Measurements from ENCODE around the gene S100A7A.
"Not testable (repeated sequence)": the region's sequence is repeated elsewhere in the genome, so short reads cannot be mapped to it uniquely, and the experiment has no call there.

S100A7A gene

DNA sequence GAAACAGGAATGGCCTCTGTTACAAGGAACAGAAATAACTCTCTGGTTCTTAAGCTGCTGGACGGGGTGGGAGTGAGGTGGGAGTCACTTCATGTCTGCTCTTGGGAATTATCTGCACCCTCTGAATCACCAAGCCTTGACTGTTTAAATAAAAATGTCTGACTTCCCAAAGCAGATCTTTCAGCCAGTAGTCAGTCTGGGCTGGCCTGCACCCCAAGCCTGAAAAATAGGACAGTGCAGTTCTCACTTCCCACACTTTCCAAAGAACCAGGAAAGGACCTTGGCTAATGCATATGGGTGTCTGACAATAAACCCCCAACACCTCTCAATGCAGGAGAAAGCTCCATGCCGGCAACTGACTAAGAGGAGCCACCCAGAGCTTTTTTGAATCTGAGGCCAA is 43.3 kb downstream of the S100A7A start:
- no peak for DNase-seq (ENCODE audit: low spot score)

GRCh38 chr1:153460551-153460950 is 44.2 kb downstream of the S100A7A start, which contains the start of gene S100A7:
Gene S100A7, minus strand, starts transcription at chr1:153460651. Its CDS starts 1,638 bp downstream, at chr1:153459013.
- no peak for DNase-seq (ENCODE audit: low spot score)

DNA sequence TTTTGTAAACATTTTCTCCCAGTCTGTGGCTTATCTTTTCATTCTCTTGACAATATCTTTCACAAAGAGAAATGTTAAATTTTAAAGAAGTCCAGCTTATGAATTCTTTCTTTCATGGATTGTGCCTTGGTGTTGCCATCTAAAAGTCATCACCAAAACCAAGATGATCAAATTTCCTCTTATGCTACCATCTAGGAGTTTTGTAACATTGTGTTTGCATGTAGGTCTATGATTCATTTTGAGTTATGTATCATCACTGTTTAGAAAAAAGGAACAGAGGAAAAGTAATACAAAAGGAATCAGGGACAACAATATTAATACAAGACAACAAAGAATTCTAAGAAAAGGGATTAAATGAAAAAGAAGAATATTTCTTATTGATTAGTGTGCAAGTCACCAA is 46.4 kb downstream of the S100A7A start:
- DNase-seq (ENCODE audit: low spot score), result not testable (repeated sequence)

- peak; percentile 31 for DNase-seq (ENCODE audit: low spot score)
Observed at GRCh38 chr1:153465811-153466636, 49.7 kb downstream of the S100A7A start.

DNA sequence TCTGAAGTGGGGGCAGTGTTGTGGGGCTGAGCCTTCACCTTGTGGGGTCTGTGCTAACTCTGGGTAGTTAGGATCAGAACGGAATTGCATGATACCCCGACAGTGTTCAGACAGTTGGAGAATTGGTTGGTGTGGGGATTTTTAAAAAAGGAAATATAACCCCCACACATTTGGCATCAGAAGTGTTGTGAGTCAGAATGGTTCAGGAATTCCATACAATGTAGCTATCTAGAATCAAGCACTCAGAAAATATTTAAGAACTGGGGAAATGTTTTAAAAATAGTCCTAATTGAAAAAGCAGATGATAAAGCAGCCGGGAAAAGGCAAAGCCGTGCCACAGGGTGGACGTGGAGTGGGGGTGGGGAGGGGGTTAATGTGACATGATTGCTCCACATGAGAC is 50.6 kb downstream of the S100A7A start:
- DNase-seq (ENCODE audit: low spot score), result no peak

GRCh38 chr1:153470707-153471106 is 54.4 kb downstream of the S100A7A start:
- DNase-seq (ENCODE audit: low spot score), result no peak

Measured in cerebellar cortex (tissue), 1 donor.